Esophagus muscularis mucosa (tissue), 4 donors: ENCODE measurements around the gene ADGRV1. TPM values are rescaled to one million over a fixed set of nuclear protein-coding genes. Genes with fewer than 3 reads are reported as not detected.

Experiments used
- DNase-seq: peaks from one replicate; pipeline ENCODE4 v3.0.0-alpha.2; 2017; ENCODE audit errors: extremely low spot score
- H3K27ac ChIP-seq, 4 donors: fragments of 200-600 bp; sonication (generic); replicated peaks in 1 of 4; 1 replicate in 3 of 4; 2 replicates in 1 of 4; pipeline ENCODE4 v1.5.1; 2016 to 2019; ENCODE audit warnings: mild to moderate bottlenecking in 1 of 4
- H3K27me3 ChIP-seq, 4 donors: fragments of 200-600 bp; sonication (generic); one replicate each; pipeline versions ENCODE4 v1.5.1 to v1.6.0; 2016 to 2019
- H3K36me3 ChIP-seq, 4 donors: fragments of 200-600 bp; sonication (generic); one replicate each; pipeline ENCODE4 v1.5.1; 2016 to 2019
- H3K4me1 ChIP-seq, 4 donors: fragments of 200-600 bp; sonication (generic); one replicate each; pipeline ENCODE4 v1.5.1; 2016 to 2019
- H3K4me3 ChIP-seq, 4 donors: fragments of 200-600 bp; sonication (generic); 1 replicate in 2 of 4; 2 replicates in 2 of 4; pipeline ENCODE4 v1.5.1; 2016 to 2019; ENCODE audit warnings: mild to moderate bottlenecking in 4 of 4, moderate library complexity in 1 of 4
- H3K9me3 ChIP-seq, 4 donors: fragments of 200-600 bp; sonication (generic); 1 replicate in 3 of 4; 2 replicates in 1 of 4; pipeline ENCODE4 v1.5.1; 2016 to 2019
- CTCF ChIP-seq, 3 experiments: fragments of 200-600 bp in 2 of 3; fragments of 450-650 bp in 1 of 3; sonication (generic) in 2 of 3; IDR thresholded peaks; one replicate each; pipeline ENCODE4 v1.5.1; 2017 to 2019; ENCODE audit warnings: antibody characterized with exemption in 3 of 3, mild to moderate bottlenecking in 2 of 3, moderate library complexity in 1 of 3
- EP300 ChIP-seq: sonication (generic); formaldehyde crosslinking; IDR thresholded peaks from one replicate; pipeline ENCODE4 v1.6.1; 2017; ENCODE audit warnings: antibody characterized with exemption
- POLR2A ChIP-seq: fragments of 450-650 bp; IDR thresholded peaks from one replicate; pipeline ENCODE4 v1.6.1; 2017; ENCODE audit warnings: antibody characterized with exemption, moderate library complexity, mild to moderate bottlenecking, low read depth
- POLR2AphosphoS5 ChIP-seq, 2 donors: sonication (generic); formaldehyde crosslinking; IDR thresholded peaks; one replicate each; pipeline ENCODE4 v1.6.1; 2017; ENCODE audit warnings: antibody characterized with exemption in 2 of 2
- WGBS: methylation state at CpG from one replicate; pipeline ENCODE4 v1.1.5; 2018; 5-methylcytosine and 5-hydroxymethylcytosine counted together
- intact Hi-C: fragments of 100-400 bp; cut with DNase I; formaldehyde crosslinking; loops from one replicate; pipeline ENCODE4 v1.15.1; 2023
- total RNA-seq, 4 donors: library from RNA; depleted of rRNA; stranded (reverse); fragments of >200 nt; gene quantifications; one replicate each; pipeline versions ENCODE4 v1.1.0 to v1.2.1, GENCODE V29; 2016

ADGRV1 gene
- total RNA-seq, 4 donors from 2014 or later, result 0.42 to 1.4 (median 0.54) TPM

DNA sequence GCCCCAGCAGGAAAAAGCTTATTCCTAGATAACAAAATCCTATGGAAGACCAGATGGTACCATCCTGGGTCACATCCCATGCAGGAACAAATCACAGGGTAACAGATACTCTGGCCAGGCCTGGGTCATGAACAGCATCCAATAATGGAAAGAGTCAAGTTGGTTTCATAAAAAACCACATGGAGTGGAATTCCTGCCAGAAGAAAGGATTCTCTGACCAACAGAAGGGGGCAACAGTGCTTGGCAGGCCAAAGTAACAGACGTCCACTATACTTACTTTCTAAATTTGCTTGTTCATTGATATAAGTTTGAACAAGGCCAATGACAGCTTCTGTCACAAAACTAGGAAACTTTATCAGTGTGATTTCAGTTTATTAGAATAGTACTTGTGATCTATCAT lies 551.0 kb downstream of the ADGRV1 start:
- no peaks in the 10 kb centered on the region for H3K27me3 ChIP-seq
- no peaks in the 10 kb centered on the region for H3K36me3 ChIP-seq
- TF ChIP-seq EP300 (no peak), POLR2A (no peak), POLR2AphosphoS5 (IDR thresholded peaks at IDR 0.05) (no peak), CTCF (IDR thresholded peaks at IDR 0.05) (no peak)
- WGBS, result 38% methylated on average over 1 of the region's 1 CpG
- intact Hi-C loops, result loop anchor here (5.0 to 10.0 kb wide), 2 partner anchors 43 to 175 kb away; no protein-coding TSS in a partner anchor
- DNase-seq, result no peak
- H3K27ac ChIP-seq, result peak overlapping the region; percentile 37 to 81 (median 72)
- peaks cover 25 to 41% (median 31%) of the 10 kb centered on the region in 4 donors for H3K4me1 ChIP-seq
- no peak overlapping the region for H3K4me3 ChIP-seq
- no peaks in the 10 kb centered on the region for H3K9me3 ChIP-seq

- no peak for DNase-seq
- Histone ChIP-seq H3K36me3 (no peaks in the 10 kb centered on the region), H3K27me3 (no peaks in the 10 kb centered on the region), H3K27ac (peak overlapping the region; percentile 71 to 81 (median 72)), H3K9me3 (no peaks in the 10 kb centered on the region), H3K4me3 (peak overlapping the region in 3 of 4 donors; percentile 2 to 11 (median 5)), H3K4me1 (peaks cover 28 to 45% (median 35%) of the 10 kb centered on the region in 4 donors)
- intact Hi-C loops, result loop anchor here (5.0 kb wide), 1 partner anchor 42 kb away; no protein-coding TSS in a partner anchor
- TF ChIP-seq CTCF (IDR thresholded peaks at IDR 0.05) (no peak), POLR2A (no peak), POLR2AphosphoS5 (IDR thresholded peaks at IDR 0.05) (peak; percentile 65 to 86), EP300 (peak; percentile 44)
- 24% methylated on average over 5 of the region's 5 CpGs for WGBS
These were observed 552.1 kb downstream of the ADGRV1 start for GRCh38 chr5:91110686-91111085.

- no peak for TF ChIP-seq CTCF (IDR thresholded peaks at IDR 0.05)
- no peak for TF ChIP-seq POLR2AphosphoS5 (IDR thresholded peaks at IDR 0.05)
- TF ChIP-seq EP300, result no peak
- TF ChIP-seq POLR2A, result no peak
- peaks cover 28 to 45% (median 35%) of the 10 kb centered on the region in 4 donors for H3K4me1 ChIP-seq
- no peak for DNase-seq
- H3K27me3 ChIP-seq, result no peaks in the 10 kb centered on the region
- intact Hi-C loops, result loop anchor here (5.0 kb wide), 1 partner anchor 41 kb away; no protein-coding TSS in a partner anchor
- H3K27ac ChIP-seq, result peak overlapping the region; percentile 71 to 81 (median 72)
- H3K9me3 ChIP-seq, result no peaks in the 10 kb centered on the region
- peak overlapping the region in 2 of 4 donors; percentile 5 to 11 for H3K4me3 ChIP-seq
- 53% methylated on average over 2 of the region's 2 CpGs for WGBS
- H3K36me3 ChIP-seq, result no peaks in the 10 kb centered on the region
These were observed 553.1 kb downstream of the ADGRV1 start for GRCh38 chr5:91111473-91112238.

DNA sequence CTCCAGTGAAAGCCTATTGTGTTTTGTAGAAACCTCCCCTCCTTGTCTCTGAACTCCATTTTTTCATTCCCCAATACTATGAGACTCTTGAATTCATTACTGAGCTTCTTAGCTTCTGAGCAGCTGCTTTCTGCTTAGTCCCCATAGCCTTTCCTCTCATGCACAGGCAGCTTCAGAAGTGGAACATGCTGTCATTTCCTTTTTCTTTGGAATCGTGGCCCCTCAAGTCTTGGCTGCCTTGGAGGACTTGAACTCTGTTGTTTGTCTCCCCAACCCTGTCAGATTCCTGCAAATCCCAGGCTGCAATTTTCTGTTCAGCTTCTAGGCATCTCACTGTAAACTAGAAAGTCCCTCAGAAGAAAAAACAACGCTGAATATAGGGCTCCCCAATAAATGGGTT lies 556.1 kb downstream of the ADGRV1 start:
- no peak overlapping the region for H3K4me3 ChIP-seq
- H3K36me3 ChIP-seq, result no peaks in the 10 kb centered on the region
- peak overlapping the region; percentile 35 to 62 (median 46) for H3K27ac ChIP-seq
- TF ChIP-seq CTCF (IDR thresholded peaks at IDR 0.05) (no peak), POLR2AphosphoS5 (IDR thresholded peaks at IDR 0.05) (no peak), POLR2A (no peak), EP300 (no peak)
- peaks cover 28 to 51% (median 48%) of the 10 kb centered on the region in 4 donors for H3K4me1 ChIP-seq
- H3K27me3 ChIP-seq, result no peaks in the 10 kb centered on the region
- H3K9me3 ChIP-seq, result no peaks in the 10 kb centered on the region
- no peak for DNase-seq
- 33% methylated on average over 2 of the region's 2 CpGs for WGBS
- intact Hi-C loops, result loop anchor here (5.0 kb wide), 1 partner anchor 38 kb away; no protein-coding TSS in a partner anchor
